ENCODE data around the gene C22orf23.

- TF ChIP-seq TAF1 (IDR thresholded peaks at IDR 0.05; ENCODE audit: borderline replicate concordance, low read depth, low read length) (no peak), POLR2AphosphoS5 (IDR thresholded peaks at IDR 0.05; ENCODE audit: low read depth, low read length) (no peak), CTCF (IDR thresholded peaks at IDR 0.05) (no peak), RCOR1 (IDR thresholded peaks at IDR 0.05; ENCODE audit: low read length) (no peak), TCF12 (IDR thresholded peaks at IDR 0.05) (no peak), YY1 (IDR thresholded peaks at IDR 0.05; ENCODE audit: low read depth) (no peak)
Observed at GRCh38 chr22:37943136-37943824, 10.1 kb downstream of the C22orf23 start.
